Measurements from ENCODE around the gene LILRB1.
"Not testable (repeated sequence)": the region's sequence is repeated elsewhere in the genome, so short reads cannot be mapped to it uniquely, and the experiment has no call there.

DNA sequence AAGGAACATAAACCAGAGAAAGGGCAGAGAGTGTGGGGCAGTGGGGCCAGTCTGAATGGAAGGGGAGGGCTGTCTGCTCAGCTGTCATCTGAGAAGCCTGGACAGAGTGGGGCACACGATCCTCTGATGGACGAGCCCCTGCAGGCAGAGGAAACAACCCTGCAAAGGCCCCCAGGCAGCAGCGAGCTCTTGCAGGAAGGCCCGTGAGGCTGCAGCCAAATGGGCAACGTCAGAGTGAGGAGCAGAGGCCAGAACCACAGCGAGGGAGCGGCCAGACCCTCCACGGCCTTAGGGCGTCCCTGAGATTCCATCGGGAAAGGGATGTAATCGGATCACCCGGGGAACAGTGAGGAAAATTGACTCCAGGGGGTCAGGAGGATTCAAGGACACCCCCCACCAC lies 5.8 kb downstream of the LILRB1 start:
- TF ChIP-seq, protein P1, sequence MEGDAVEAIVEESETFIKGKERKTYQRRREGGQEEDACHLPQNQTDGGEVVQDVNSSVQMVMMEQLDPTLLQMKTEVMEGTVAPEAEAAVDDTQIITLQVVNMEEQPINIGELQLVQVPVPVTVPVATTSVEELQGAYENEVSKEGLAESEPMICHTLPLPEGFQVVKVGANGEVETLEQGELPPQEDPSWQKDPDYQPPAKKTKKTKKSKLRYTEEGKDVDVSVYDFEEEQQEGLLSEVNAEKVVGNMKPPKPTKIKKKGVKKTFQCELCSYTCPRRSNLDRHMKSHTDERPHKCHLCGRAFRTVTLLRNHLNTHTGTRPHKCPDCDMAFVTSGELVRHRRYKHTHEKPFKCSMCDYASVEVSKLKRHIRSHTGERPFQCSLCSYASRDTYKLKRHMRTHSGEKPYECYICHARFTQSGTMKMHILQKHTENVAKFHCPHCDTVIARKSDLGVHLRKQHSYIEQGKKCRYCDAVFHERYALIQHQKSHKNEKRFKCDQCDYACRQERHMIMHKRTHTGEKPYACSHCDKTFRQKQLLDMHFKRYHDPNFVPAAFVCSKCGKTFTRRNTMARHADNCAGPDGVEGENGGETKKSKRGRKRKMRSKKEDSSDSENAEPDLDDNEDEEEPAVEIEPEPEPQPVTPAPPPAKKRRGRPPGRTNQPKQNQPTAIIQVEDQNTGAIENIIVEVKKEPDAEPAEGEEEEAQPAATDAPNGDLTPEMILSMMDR (IDR thresholded peaks at IDR 0.05): not testable (repeated sequence)
- not testable (repeated sequence) for TF ChIP-seq POLR2A (IDR thresholded peaks at IDR 0.05)
